Measurements from ENCODE around the gene KCND2. TPM values are rescaled to one million over a fixed set of nuclear protein-coding genes. Genes with fewer than 3 reads are reported as not detected.
"Not testable (repeated sequence)": the region's sequence is repeated elsewhere in the genome, so short reads cannot be mapped to it uniquely, and the experiment has no call there.

KCND2 gene
- polyA plus RNA-seq, 1 of the 3 experiments (the other 2 are of a cell fraction) = not detected

GRCh38 chr7:120775755-120776154 is 502.8 kb downstream of the KCND2 start:
- no peaks in the 10 kb centered on the region for H3K79me2 ChIP-seq (ENCODE audit: insufficient read depth)
- H3K4me1 ChIP-seq (ENCODE audit: control insufficient read depth in 1 of 2, insufficient read depth in 2 of 2, low read depth in 1 of 2, low read length in 1 of 2) = no peaks in the 10 kb centered on the region; a peak in 1 of 4 replicates
- H3K9me3 ChIP-seq = no peaks in the 10 kb centered on the region
- TF ChIP-seq MXI1 (IDR thresholded peaks at IDR 0.05; ENCODE audit: low read depth, low read length) = no peak
- peak in 1 of 2 experiments; percentile 75; a peak in 2 of 4 replicates for TF ChIP-seq EP300 (IDR thresholded peaks at IDR 0.05; ENCODE audit: borderline replicate concordance in 1 of 2, low read depth in 1 of 2, low read length in 1 of 2)
- TF ChIP-seq CHD2 (IDR thresholded peaks at IDR 0.05; ENCODE audit: low read length, partially characterized antibody) = peak; percentile 53
- TF ChIP-seq GATA2 (CRISPR knock-in tag; IDR thresholded peaks at IDR 0.05) = peak; percentile 43; the same call in 1 of the 2 replicates
- TF ChIP-seq MEF2A (IDR thresholded peaks at IDR 0.05; ENCODE audit: borderline replicate concordance, low read depth) = no peak
- peak; percentile 38; the same call in 1 of the 2 replicates for TF ChIP-seq RCOR1 (IDR thresholded peaks at IDR 0.05; ENCODE audit: low read length)
- H3K4me3 ChIP-seq (ENCODE audit: low read depth in 2 of 2, low read length in 1 of 2) = no peak overlapping the region
- H3K9me2 ChIP-seq = no peaks in the 10 kb centered on the region
- no peaks in the 10 kb centered on the region for H4K20me1 ChIP-seq (ENCODE audit: insufficient read depth)
- ChIA-PET CTCF (interaction anchor here (0.8 to 3.6 kb wide), 7 partner anchors 9 to 1317 kb away, joined by 3 to 17 read pairs (median 6); no protein-coding TSS in a partner anchor), POLR2A (no interaction called here)
- H3K27ac ChIP-seq (ENCODE audit: low read depth in 2 of 2, low read length in 1 of 2) = no peak overlapping the region
- peaks cover 10% of the 10 kb centered on the region; the same call in 1 of the 2 replicates for H3K27me3 ChIP-seq (ENCODE audit: insufficient read depth)
- DNase-seq = peak; percentile 38
- no peak overlapping the region for H2AFZ ChIP-seq (ENCODE audit: low read depth)
- no peak overlapping the region for H3K4me2 ChIP-seq
- no peaks in the 10 kb centered on the region for H3F3A ChIP-seq (replicated peaks; ENCODE audit: insufficient read depth)
- no peak overlapping the region for H3K9ac ChIP-seq
- no peaks in the 10 kb centered on the region for H3K36me3 ChIP-seq (replicated peaks in 1 of 2; ENCODE audit: control insufficient read depth in 1 of 2, insufficient read depth in 2 of 2, low read length in 1 of 2)

- H3K4me2 ChIP-seq; H3K4me1 ChIP-seq (ENCODE audit: control insufficient read depth in 1 of 2, insufficient read depth in 2 of 2, low read depth in 1 of 2, low read length in 1 of 2); H2AFZ ChIP-seq (ENCODE audit: low read depth); POLR2A ChIA-PET; H3K79me2 ChIP-seq (ENCODE audit: insufficient read depth); H3K9me3 ChIP-seq; H3K27ac ChIP-seq (ENCODE audit: low read depth in 2 of 2, low read length in 1 of 2); H3K9me2 ChIP-seq; H3K36me3 ChIP-seq (replicated peaks in 1 of 2; ENCODE audit: control insufficient read depth in 1 of 2, insufficient read depth in 2 of 2, low read length in 1 of 2); H4K20me1 ChIP-seq (ENCODE audit: insufficient read depth); DNase-seq; H3K4me3 ChIP-seq (ENCODE audit: low read depth in 2 of 2, low read length in 1 of 2); H3K9ac ChIP-seq; H3F3A ChIP-seq (replicated peaks; ENCODE audit: insufficient read depth): not testable (repeated sequence)
- H3K27me3 ChIP-seq (ENCODE audit: insufficient read depth) = peaks cover 22% of the 10 kb centered on the region; the same call in 1 of the 2 replicates
- 33% methylated on average over 8 of the region's 8 CpGs for WGBS (ENCODE audit: low lambda C conversion rate)
- CTCF ChIA-PET = interaction anchor here (0.8 kb wide), 1 partner anchor 13 kb away, joined by 4 read pairs; no protein-coding TSS in a partner anchor
Observed at GRCh38 chr7:120779078-120779477, 506.1 kb downstream of the KCND2 start.

- H3K4me3 ChIP-seq (ENCODE audit: low read depth in 2 of 2, low read length in 1 of 2); H4K20me1 ChIP-seq (ENCODE audit: insufficient read depth); H2AFZ ChIP-seq (ENCODE audit: low read depth); H3K36me3 ChIP-seq (replicated peaks in 1 of 2; ENCODE audit: control insufficient read depth in 1 of 2, insufficient read depth in 2 of 2, low read length in 1 of 2); H3K27ac ChIP-seq (ENCODE audit: low read depth in 2 of 2, low read length in 1 of 2); POLR2A ChIA-PET; DNase-seq; H3K4me1 ChIP-seq (ENCODE audit: control insufficient read depth in 1 of 2, insufficient read depth in 2 of 2, low read depth in 1 of 2, low read length in 1 of 2); H3K9ac ChIP-seq; H3K9me2 ChIP-seq; H3K4me2 ChIP-seq; H3F3A ChIP-seq (replicated peaks; ENCODE audit: insufficient read depth); H3K79me2 ChIP-seq (ENCODE audit: insufficient read depth); H3K9me3 ChIP-seq: not testable (repeated sequence)
- CTCF ChIA-PET = interaction anchor here (0.6 to 1.7 kb wide), 2 partner anchors 12 to 20 kb away, joined by 3 to 5 read pairs; no protein-coding TSS in a partner anchor
- 9% methylated on average over 7 of the region's 7 CpGs for WGBS (ENCODE audit: low lambda C conversion rate)
- peaks cover 22% of the 10 kb centered on the region; the same call in 1 of the 2 replicates for H3K27me3 ChIP-seq (ENCODE audit: insufficient read depth)
Observed at GRCh38 chr7:120780451-120780850, 507.5 kb downstream of the KCND2 start.
